Fibroblast of the aortic adventitia (primary cell): ENCODE results near the gene LIFR. TPM values are rescaled to one million over a fixed set of nuclear protein-coding genes. Genes with fewer than 3 reads are reported as not detected.

Experiments used
- DNase-seq: peaks from one replicate; pipeline ENCODE4 v3.0.0-alpha.2; 2010; ENCODE audit warnings: low read depth
- H3K4me3 ChIP-seq: 2 replicates; pipeline ENCODE4 v1.5.1; 2011; ENCODE audit warnings: low read depth, mild to moderate bottlenecking, control low read depth, low read length, moderate library complexity
- total RNA-seq: library from RNA; depleted of rRNA; stranded (reverse); fragments of >200 nt; gene quantifications from 2 replicates; pipeline ENCODE4 v1.2.3, GENCODE V29; 2012; ENCODE audit warnings: low replicate concordance
- TF ChIP-seq, protein P1 (sequence below): IDR thresholded peaks from 2 replicates; pipeline ENCODE4 v1.5.1; 2011; ENCODE audit warnings: mild to moderate bottlenecking, low read length, control low read depth, inconsistent platforms; ENCODE audit not compliant: insufficient read depth

The LIFR gene
- total RNA-seq, 1 donor, result 45.0 TPM

- TF ChIP-seq, protein P1, sequence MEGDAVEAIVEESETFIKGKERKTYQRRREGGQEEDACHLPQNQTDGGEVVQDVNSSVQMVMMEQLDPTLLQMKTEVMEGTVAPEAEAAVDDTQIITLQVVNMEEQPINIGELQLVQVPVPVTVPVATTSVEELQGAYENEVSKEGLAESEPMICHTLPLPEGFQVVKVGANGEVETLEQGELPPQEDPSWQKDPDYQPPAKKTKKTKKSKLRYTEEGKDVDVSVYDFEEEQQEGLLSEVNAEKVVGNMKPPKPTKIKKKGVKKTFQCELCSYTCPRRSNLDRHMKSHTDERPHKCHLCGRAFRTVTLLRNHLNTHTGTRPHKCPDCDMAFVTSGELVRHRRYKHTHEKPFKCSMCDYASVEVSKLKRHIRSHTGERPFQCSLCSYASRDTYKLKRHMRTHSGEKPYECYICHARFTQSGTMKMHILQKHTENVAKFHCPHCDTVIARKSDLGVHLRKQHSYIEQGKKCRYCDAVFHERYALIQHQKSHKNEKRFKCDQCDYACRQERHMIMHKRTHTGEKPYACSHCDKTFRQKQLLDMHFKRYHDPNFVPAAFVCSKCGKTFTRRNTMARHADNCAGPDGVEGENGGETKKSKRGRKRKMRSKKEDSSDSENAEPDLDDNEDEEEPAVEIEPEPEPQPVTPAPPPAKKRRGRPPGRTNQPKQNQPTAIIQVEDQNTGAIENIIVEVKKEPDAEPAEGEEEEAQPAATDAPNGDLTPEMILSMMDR, result no peak
- DNase-seq, result no peak
- no peak overlapping the region for H3K4me3 ChIP-seq
These were observed 84.7 kb downstream of the LIFR start for GRCh38 chr5:38471709-38472108.

DNA sequence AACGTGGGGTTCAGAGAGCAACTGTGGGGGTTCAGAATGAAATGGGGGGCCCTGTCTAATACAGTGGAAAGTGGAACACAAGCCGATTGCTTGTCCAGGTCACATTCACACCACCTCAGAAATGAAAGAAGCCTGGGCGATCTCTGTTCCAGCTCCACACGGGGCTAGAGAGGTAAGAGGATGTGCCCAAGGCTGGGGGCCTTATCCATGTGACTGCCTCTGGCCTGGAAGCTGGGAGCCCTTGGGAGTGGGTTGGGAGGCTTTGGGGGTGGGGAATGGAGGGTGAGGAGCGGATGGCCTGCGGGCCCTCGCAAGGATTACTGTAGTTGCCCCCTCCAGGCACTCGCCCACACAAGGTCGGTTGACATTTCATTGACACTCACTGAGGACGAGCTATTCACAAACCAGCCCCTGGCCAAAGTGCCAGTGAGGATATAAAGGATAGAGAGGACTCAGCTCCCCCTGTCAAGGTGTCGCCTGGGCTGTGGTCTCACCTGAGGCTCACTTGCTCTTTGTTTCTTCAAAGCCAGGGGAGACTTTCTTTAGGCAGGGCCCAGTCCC, 86.7 kb downstream of the LIFR start:
- no peak overlapping the region for H3K4me3 ChIP-seq
- DNase-seq, result no peak
- TF ChIP-seq, protein P1, result no peak

DNA sequence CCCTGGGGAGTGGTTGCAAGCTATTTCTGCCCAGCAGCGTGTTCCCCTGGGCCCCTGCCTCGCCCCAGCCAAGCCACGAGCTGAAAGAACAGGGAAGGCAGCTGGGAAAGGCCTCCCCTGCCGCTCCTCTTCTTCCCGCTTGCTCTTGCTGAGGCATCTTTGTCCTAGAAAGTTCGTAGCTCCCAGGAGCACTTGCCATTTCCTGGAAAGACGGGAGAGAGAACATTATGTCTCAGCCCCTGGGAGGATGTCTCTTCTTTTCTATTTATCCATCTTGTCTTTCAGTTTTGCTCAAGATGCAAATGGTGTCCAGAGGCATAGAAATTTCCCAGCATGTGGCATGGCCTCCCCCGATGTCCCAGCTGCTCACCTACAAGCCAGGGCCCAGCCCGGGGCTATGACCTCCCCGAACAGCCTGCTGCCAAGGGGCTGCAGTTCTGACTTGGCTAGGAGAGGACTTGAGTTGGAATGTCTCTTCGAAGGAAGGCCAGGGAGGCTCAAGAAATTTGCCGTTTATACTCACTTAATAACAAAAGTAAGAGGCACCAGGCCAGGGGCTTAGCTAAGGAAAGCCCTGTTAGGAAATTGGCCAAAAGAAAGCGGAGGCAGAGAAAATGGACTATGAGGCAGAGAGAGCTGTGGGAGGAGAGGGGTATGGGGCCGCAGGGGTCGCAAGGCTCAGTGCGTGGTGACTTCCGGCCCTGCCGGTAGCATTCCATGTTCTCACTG, 87.3 kb downstream of the LIFR start:
- peak; percentile 28 for DNase-seq
- TF ChIP-seq, protein P1, result no peak
- no peak overlapping the region for H3K4me3 ChIP-seq

DNA sequence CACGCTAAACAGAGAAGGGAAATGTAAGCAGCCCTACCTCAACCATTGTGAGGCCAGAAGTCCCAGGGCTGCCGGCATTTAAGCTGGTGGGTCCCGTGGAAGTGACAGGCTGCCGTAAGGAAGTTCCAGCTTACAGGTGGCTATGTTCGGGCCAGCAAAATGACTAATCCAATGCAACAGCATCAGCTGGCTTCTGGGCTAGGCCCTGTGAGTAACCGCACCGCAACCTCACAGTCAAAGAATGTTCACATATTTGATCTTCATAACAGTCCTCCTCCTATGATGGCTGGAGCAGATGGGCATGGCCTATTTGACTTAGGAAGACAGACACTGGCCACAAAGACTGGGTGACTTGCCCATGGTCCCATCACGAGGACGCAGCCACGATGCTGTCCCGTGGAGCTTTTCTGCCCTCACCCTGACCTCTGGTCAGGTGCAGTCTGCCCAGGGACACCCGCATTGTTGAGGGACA, 88.2 kb downstream of the LIFR start:
- TF ChIP-seq, protein P1, result no peak
- peak; percentile 91 for DNase-seq
- no peak overlapping the region for H3K4me3 ChIP-seq

GRCh38 chr5:38467353-38468040, 88.9 kb downstream of the LIFR start:
- DNase-seq, result peak; percentile 67
- TF ChIP-seq, protein P1, result no peak
- no peak overlapping the region for H3K4me3 ChIP-seq

DNA sequence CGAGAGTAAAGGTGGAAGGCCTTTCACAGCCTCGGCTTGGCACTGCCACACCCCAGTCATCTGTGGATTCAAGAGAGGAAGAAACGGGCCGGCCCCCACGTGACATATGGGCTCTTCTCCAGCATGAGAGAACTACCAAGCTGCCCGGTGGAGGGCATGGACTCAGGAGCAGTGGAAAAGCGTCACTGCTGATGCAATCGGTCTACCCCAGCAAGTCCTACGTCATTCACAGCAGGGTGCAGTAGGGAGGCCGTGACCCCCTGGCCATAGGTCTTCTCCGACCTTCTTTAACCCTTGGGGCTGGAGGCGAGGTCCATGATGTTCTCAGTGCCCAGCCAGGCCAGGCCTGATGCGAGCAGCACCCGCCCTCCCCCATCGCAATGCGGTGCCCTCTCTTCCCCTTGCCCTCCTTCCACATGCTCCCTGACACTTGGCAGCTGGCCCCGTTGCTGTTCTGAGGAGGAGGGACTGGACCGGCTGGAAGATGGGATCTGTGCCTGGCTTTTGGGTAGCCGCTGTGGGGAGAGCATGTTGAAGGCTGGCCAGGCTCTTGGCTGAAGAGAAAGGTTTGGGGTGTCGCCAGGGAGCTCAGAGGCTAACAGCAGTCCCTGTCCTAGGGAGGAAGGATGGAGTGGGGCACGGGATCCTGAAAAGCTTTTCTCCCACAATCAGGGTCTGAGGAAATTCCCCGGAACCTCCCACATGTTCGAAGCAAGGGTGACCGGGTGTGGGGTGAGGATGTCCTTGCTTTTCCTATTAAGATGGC, 89.8 kb downstream of the LIFR start:
- H3K4me3 ChIP-seq, result no peak overlapping the region
- peak; percentile 58 for DNase-seq
- TF ChIP-seq, protein P1, result no peak
